ENCODE results near the gene TOP3B. TPM values are rescaled to one million over a fixed set of nuclear protein-coding genes. Genes with fewer than 3 reads are reported as not detected.

Gene TOP3B
- total and polyA plus RNA-seq, 10 of the 15 experiments (the other 5 are each of a cell fraction or from before 2014, with no cell fraction given): 0.60 to 47.3 (median 33.7) TPM

- FAIRE-seq: no peak
- SMC1A ChIA-PET (ENCODE audit: uncharacterized antibody, unreplicated experiment): no interaction called here
Observed at GRCh38 chr22:21915624-21916308, 66.8 kb downstream of the TOP3B start.

More at GRCh38 chr22:21915624-21916308, 66.8 kb downstream of the TOP3B start:
- no peaks in the 10 kb centered on the region for H3K4me1 ChIP-seq (ENCODE audit: control insufficient read depth, insufficient read depth, low read length)
- H3K79me2 ChIP-seq (ENCODE audit: control insufficient read depth, insufficient read depth, low read length): no peaks in the 10 kb centered on the region
- no TSS peak for BruUV-seq (replicated peaks)
- no peaks in the 10 kb centered on the region for H4K20me1 ChIP-seq (ENCODE audit: control insufficient read depth, insufficient read depth)
- no peak for DNase-seq (ENCODE audit: low read depth, low spot score)
- TF ChIP-seq HCFC1 (IDR thresholded peaks at IDR 0.05; ENCODE audit: low read length) (no peak), USF2 (IDR thresholded peaks at IDR 0.05; ENCODE audit: borderline replicate concordance, low read depth, low read length) (no peak), BCL11A (IDR thresholded peaks at IDR 0.05; ENCODE audit: low read depth, low read length) (no peak), ZBTB40 (IDR thresholded peaks at IDR 0.05; ENCODE audit: borderline replicate concordance) (no peak), BACH1 (IDR thresholded peaks at IDR 0.05; ENCODE audit: borderline replicate concordance) (no peak), PBX3 (IDR thresholded peaks at IDR 0.05; ENCODE audit: insufficient replicate concordance, low read depth, low read length) (no peak), ATF7 (IDR thresholded peaks at IDR 0.05; ENCODE audit: low read depth) (no peak), MXI1 (IDR thresholded peaks at IDR 0.05; ENCODE audit: low read depth, low read length) (no peak), FOS (IDR thresholded peaks at IDR 0.05; ENCODE audit: borderline replicate concordance, extremely low read depth, insufficient read length) (no peak), KLF5 (IDR thresholded peaks at IDR 0.05; ENCODE audit: partially characterized antibody) (no peak), DPF2 (IDR thresholded peaks at IDR 0.05) (no peak)
- ATAC-seq: no peak
- H3K9me3 ChIP-seq (replicated peaks; ENCODE audit: control insufficient read depth, insufficient read depth, low read length): no peaks in the 10 kb centered on the region
- ChIA-PET RAD21 (ENCODE audit: unreplicated experiment) (no interaction called here), CTCF (interaction anchor here (0.6 to 1.5 kb wide), 3 partner anchors 22 to 618 kb away, joined by 3 to 5 read pairs (median 4); no protein-coding TSS in a partner anchor), POLR2A (no interaction called here)
- in situ Hi-C loops (cut with MboI): no loop called here
- H3K27ac ChIP-seq (ENCODE audit: control insufficient read depth, insufficient read depth): no peak overlapping the region
- no peaks in the 10 kb centered on the region for H3K36me3 ChIP-seq (ENCODE audit: control insufficient read depth in 2 of 2, insufficient read depth in 2 of 2, low read length in 1 of 2)
- no peak overlapping the region for H2AFZ ChIP-seq (ENCODE audit: control insufficient read depth, low read depth, low read length)
- H3K4me3 ChIP-seq: no peak overlapping the region
- no peaks in the 10 kb centered on the region for H3K27me3 ChIP-seq (replicated peaks in 1 of 2; ENCODE audit: control insufficient read depth in 2 of 2, insufficient read depth in 2 of 2, low read length in 1 of 2)
- WGBS (ENCODE audit: insufficient coverage, insufficient replicate concordance, low lambda C conversion rate, missing lambda C conversion rate): 32% methylated on average over 4 of the region's 4 CpGs
- intact Hi-C loops (cut with micrococcal nuclease; ENCODE audit: unreplicated experiment): no loop called here
- no peak overlapping the region for H3K9ac ChIP-seq (ENCODE audit: control insufficient read depth, insufficient read depth, low read length)
- no peak overlapping the region for H3K4me2 ChIP-seq (ENCODE audit: control insufficient read depth, insufficient read depth)
